Fibroblast of mammary gland (primary cell): ENCODE results near the gene ERP27.

ENCODE experiments used
- DNase-seq: peaks from one replicate; pipeline ENCODE4 v3.0.0-alpha.2; 2010; ENCODE audit warnings: low read depth
- H3K4me3 ChIP-seq: 2 replicates; pipeline ENCODE4 v1.5.1; 2011; ENCODE audit warnings: low read depth, mild to moderate bottlenecking, low read length, moderate library complexity; ENCODE audit not compliant: control insufficient read depth
- CTCF ChIP-seq: conservative IDR thresholded peaks from 2 replicates; pipeline ENCODE4 v1.5.1; 2011; ENCODE audit warnings: low read depth, low read length, inconsistent platforms; ENCODE audit not compliant: control insufficient read depth, insufficient read depth

ERP27 gene

DNA sequence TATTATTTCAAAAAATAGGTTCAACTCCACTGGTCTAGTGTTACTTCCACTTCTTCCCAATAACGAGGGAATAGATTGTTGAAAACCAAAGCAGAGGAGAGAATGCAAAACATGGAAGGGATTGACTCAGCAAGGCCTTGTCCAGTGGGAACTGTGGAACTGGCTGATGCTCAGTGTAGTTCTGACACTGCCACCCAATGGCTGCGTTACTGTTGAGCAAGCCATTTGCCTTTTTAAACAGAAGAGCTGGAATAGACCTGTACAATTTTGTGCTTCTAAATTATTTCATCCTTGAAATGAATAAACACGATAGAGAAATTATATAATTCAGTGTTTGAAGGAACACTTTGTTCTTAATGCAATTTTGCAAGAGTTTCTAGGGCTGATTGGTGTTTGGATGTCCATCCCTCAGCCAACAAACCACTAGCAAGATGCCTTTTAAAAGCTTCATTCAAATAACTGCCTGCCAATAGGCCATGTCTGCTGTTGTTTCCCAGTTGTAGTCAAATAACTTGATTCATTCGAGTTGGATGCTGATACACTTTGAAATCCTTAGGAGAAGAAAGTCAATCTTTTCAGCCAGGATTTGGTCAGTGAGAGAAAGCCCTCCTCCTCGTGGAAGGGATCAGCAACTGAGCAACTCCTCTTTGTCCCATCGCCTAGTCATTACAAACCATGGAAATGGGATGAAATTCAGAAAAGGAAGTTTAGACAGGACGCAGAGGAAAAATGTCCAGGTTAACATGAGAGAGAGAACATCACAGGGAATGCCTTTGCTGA is 45.4 kb downstream of the ERP27 start:
- peak; percentile 71 for DNase-seq
- no peak overlapping the region for H3K4me3 ChIP-seq
- TF ChIP-seq CTCF = peak; percentile 33

- TF ChIP-seq CTCF = no peak
- no peak overlapping the region for H3K4me3 ChIP-seq
Observed at GRCh38 chr12:14890701-14891100, 47.6 kb downstream of the ERP27 start.

DNA sequence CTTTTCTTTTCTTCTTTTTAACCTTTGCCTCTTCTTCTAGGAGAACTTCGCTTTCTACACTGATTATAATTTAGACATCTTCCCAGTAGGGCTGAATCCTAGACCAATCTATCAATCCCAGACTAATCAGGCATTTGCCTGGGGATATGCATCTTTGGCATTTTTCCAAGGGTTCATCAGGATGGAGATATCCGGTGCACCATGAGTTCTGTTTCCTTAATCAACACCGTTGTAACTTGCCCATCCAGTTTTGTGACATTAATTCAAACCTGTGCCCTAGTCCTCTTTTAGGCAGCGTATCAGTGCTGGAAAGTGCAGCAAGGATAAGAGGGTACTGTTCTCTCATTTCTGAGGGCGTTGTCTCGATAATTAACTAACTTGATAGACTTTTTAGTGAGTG is 52.1 kb downstream of the ERP27 start:
- TF ChIP-seq CTCF = no peak
- H3K4me3 ChIP-seq = no peak overlapping the region
- no peak for DNase-seq

More at GRCh38 chr12:14890701-14891100, 47.6 kb downstream of the ERP27 start:
- DNase-seq = no peak

DNA sequence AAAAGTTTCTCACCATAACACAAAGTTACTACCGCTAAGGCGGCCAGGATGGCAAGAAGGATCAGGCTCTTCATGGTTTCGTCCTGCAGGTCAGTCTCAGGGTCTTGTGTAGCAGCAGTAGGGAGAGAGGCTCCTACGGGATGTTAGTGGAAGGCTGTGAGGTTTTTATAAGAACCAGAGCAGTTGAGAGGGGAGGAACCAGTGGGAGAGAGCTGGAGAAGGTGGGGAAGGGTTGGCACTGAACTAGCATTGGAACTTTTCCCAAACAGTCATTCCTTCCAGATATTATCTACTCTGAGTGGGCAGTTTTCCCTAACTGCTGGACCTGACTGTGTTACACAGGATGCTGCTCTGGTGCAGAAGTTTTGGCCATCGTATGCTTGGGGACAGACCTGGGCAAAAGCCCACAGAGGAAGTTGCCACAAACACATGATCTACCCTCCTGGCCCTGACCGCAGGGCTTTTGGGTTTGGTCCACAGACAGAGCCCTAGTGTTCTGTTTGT is 52.6 kb downstream of the ERP27 start, which contains the start of gene MGP:
Gene MGP, minus strand, starts transcription at position 137 of the 504 bp plus-strand sequence. Its CDS starts 63 bp downstream, at position 74.
- H3K4me3 ChIP-seq = no peak within 1 kb of the TSS

DNA sequence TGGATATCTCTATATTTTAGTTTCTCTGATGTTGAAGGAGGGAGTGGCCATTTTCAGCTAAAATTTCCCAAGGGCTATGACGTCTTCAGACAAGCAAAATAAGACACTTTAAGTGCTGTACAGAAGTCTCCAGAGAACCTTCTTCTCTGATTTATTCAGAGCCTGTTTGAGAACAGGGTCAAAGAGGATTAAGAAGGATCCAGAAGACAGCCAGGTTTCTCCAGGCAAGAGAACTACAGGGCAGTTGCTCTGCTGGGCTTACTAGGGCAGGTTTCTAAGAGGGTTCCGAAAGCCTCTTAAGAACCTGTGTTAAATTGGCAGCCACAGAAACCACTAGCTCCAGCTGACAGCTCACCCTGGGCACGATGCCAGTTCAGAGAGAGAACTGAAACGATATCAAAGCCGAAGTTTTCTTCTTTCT is 53.9 kb downstream of the ERP27 start:
- TF ChIP-seq CTCF = no peak
- DNase-seq = peak; percentile 83
- H3K4me3 ChIP-seq = no peak overlapping the region

More for the DNA sequence above, 52.6 kb downstream of the ERP27 start, which contains the start of gene MGP:
- DNase-seq = peak; percentile 75
- TF ChIP-seq CTCF = no peak

GRCh38 chr12:14883686-14884085 is 54.7 kb downstream of the ERP27 start:
- no peak overlapping the region for H3K4me3 ChIP-seq
- no peak for TF ChIP-seq CTCF
- DNase-seq = peak; percentile 16
